ENCODE results near the gene SUPT4H1. TPM values are rescaled to one million over a fixed set of nuclear protein-coding genes. Genes with fewer than 3 reads are reported as not detected.

SUPT4H1 gene
- total RNA-seq, 5 donors from 2014 or later (not counting 1 experiment from before 2014, with no cell fraction given), result 40.5 to 77.3 (median 63.2) TPM

DNA sequence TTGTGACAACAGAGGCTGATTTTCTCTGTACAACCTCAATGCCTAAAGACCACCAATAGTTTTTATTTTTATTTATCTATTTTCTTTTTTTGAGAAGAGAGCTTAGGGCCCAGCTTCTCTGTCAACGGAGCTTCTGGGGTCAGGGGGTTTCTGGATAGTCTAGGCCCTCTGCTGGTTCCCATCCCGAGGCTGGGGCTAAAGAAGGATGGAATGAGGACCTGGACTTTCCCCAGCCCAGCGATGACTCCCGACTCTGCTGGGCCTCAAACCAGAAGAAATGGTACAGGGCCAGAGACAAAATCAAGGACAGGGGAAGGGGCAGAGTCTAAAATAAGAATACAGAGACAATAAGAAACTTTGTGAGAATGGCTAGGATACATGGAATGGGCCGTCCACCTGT, 17.7 kb downstream of the SUPT4H1 start:
- H3K36me3 Mint-ChIP-seq, result peaks cover 22% of the 10 kb centered on the region
- POLR2A ChIA-PET, result interaction anchor here in 1 of 2 donors (0.6 to 1.5 kb wide), 2 partner anchors 10 to 19 kb away, joined by 4 to 6 read pairs; no protein-coding TSS in a partner anchor
- H3K9me3 Mint-ChIP-seq, result no peaks in the 10 kb centered on the region
- 5% methylated on average over 5 of the region's 5 CpGs for WGBS (ENCODE audit: insufficient coverage)
- H3K4me3 ChIP-seq (ENCODE audit: control insufficient read depth in 1 of 2, extremely low read depth in 1 of 2, low read length in 1 of 2), result peak overlapping the region; percentile 90 to 100
- no peaks in the 10 kb centered on the region for H3K9me3 ChIP-seq
- H3K27ac ChIP-seq (ENCODE audit: low read length), result peak overlapping the region; percentile 97
- H3K4me3 Mint-ChIP-seq, result peak overlapping the region; percentile 99 to 100 (median 100)
- DNase-seq (no peak), ATAC-seq (replicated peaks in 1 of 4) (no peak)
- no peaks in the 10 kb centered on the region for H3K27me3 ChIP-seq (replicated peaks in 1 of 2; ENCODE audit: control insufficient read depth in 2 of 2, extremely low read depth in 1 of 2, insufficient read depth in 2 of 2, low read length in 1 of 2)
- H3K4me1 Mint-ChIP-seq, result peaks cover 54 to 77% (median 65%) of the 10 kb centered on the region in 3 donors
- H3K4me1 ChIP-seq (ENCODE audit: control insufficient read depth in 1 of 2, extremely low read depth in 1 of 2, insufficient read depth in 2 of 2, low read length in 2 of 2), result peaks cover 24 to 67% of the 10 kb centered on the region in 2 experiments
- no peaks in the 10 kb centered on the region for H3K27me3 Mint-ChIP-seq
- CTCF ChIA-PET, result interaction anchor here (1.0 to 4.6 kb wide), 4 partner anchors 10 to 18 kb away, joined by 3 to 33 read pairs (median 6); partner anchors contain the start of gene SUPT4H1 (in 1 of the 2)
- peaks cover 8 to 21% of the 10 kb centered on the region in 2 donors for H3K36me3 ChIP-seq (ENCODE audit: control insufficient read depth in 2 of 2, extremely low read depth in 1 of 2, insufficient read depth in 1 of 2, low read length in 1 of 2)
- peak overlapping the region; percentile 98 to 99 for H3K27ac Mint-ChIP-seq

DNA sequence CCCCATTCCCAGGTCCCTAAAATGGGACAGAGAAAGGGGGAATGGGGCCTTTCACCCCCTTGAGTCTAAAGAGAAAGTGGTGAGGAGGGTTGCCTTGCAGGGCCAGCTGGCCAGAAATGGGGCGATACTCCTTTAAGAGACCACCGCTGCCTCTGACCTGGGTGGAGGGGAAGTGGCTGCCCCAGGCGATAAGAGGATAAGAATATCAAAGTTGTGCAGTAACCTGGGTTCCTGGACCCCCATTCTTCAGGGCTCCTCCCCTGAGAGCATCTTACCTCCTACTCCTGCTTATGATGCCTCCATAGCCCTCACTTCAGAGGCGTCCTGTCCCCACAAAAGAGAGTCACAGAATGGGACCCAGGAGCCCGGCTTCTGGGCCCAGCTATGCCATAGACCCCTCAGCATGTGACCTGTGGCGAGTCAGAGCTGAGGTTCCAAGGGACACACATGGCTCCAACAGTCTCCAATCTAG, 18.2 kb downstream of the SUPT4H1 start:
- no peaks in the 10 kb centered on the region for H3K27me3 ChIP-seq (replicated peaks in 1 of 2; ENCODE audit: control insufficient read depth in 2 of 2, extremely low read depth in 1 of 2, insufficient read depth in 2 of 2, low read length in 1 of 2)
- Mint-ChIP-seq H3K9me3 (no peaks in the 10 kb centered on the region), H3K36me3 (peaks cover 22% of the 10 kb centered on the region), H3K4me3 (peak overlapping the region; percentile 99 to 100 (median 100)), H3K4me1 (peaks cover 54 to 77% (median 65%) of the 10 kb centered on the region in 3 donors), H3K27ac (peak overlapping the region; percentile 98 to 99), H3K27me3 (no peaks in the 10 kb centered on the region)
- ChIA-PET CTCF (interaction anchor here (0.7 to 4.6 kb wide), 5 partner anchors 11 to 18 kb away, joined by 3 to 33 read pairs (median 6); partner anchors contain the start of gene SUPT4H1 (in 1 of the 2)), POLR2A (interaction anchor here in 1 of 2 donors (0.7 kb wide), 1 partner anchor 84 kb away, joined by 3 read pairs; the partner anchor contains the start of gene RNF43)
- peaks cover 24 to 67% of the 10 kb centered on the region in 2 experiments for H3K4me1 ChIP-seq (ENCODE audit: control insufficient read depth in 1 of 2, extremely low read depth in 1 of 2, insufficient read depth in 2 of 2, low read length in 2 of 2)
- DNase-seq (peak in 3 of 35 experiments; percentile 14 to 35 (median 17)), ATAC-seq (replicated peaks in 1 of 4) (no peak)
- H3K9me3 ChIP-seq, result no peaks in the 10 kb centered on the region
- H3K36me3 ChIP-seq (ENCODE audit: control insufficient read depth in 2 of 2, extremely low read depth in 1 of 2, insufficient read depth in 1 of 2, low read length in 1 of 2), result peaks cover 8 to 21% of the 10 kb centered on the region in 2 donors
- H3K4me3 ChIP-seq (ENCODE audit: control insufficient read depth in 1 of 2, extremely low read depth in 1 of 2, low read length in 1 of 2), result peak overlapping the region; percentile 90 to 100
- peak overlapping the region; percentile 97 for H3K27ac ChIP-seq (ENCODE audit: low read length)
- WGBS (ENCODE audit: insufficient coverage), result 2% methylated on average over 5 of the region's 6 CpGs

DNA sequence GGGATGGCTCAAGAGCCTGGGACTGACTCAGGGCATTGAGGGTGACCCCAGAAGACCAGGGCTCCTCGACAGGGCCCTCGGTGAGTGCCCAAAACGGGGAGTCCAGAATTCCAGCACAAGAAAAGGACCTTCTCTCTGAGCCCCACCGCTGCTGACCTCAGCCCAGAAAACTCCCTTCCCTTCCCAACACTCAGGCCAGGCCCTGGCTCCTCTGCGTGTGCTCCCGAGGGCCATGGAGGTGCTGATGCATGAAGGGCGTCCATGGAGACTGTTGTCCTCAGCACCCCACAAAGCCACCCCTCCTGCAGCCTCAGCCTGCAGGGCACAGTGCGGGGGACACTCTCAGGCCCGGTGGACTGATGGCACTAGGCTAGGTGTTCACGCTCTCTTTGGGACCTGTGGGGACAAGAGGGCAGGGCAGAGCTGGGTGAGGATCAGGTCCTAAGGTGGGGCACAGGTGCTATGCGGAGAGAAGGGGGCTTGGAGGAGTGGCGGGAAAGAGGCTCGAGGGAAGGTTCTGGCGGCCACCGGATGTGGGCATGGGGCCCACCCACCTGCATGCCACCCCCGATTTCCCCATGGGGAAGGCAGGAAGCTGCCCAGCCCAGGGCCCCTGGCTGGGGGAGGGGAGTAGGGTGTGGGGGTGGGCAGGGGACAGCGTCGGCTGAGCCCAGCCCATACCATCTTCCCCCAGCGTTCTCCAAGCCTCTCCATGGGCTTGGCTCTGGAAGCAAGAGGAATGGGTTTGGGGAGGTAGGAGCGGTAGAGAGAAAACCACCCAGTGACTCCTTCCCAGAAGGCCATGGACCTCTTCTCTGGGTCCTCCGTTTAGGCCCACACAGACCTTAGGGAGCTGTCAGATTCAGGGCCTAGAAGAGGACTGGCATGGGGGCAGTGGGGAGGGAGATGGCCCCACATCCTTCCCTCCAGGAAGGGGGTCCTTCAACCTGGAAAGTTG, 18.9 kb downstream of the SUPT4H1 start:
- Mint-ChIP-seq H3K27ac (peak overlapping the region; percentile 98 to 99), H3K9me3 (no peaks in the 10 kb centered on the region), H3K27me3 (no peaks in the 10 kb centered on the region), H3K36me3 (peaks cover 22% of the 10 kb centered on the region), H3K4me1 (peaks cover 57 to 77% (median 64%) of the 10 kb centered on the region in 3 donors), H3K4me3 (peak overlapping the region; percentile 99 to 100 (median 100))
- POLR2A ChIA-PET, result interaction anchor here (0.7 to 3.2 kb wide), 8 partner anchors 9 to 84 kb away, joined by 3 to 23 read pairs (median 4); partner anchors contain the start of genes SUPT4H1 (in 2 of the 2) and RNF43 (in 1 of the 2)
- CTCF ChIA-PET, result interaction anchor here (0.7 to 4.6 kb wide), 8 partner anchors 12 to 28 kb away, joined by 3 to 33 read pairs (median 6); partner anchors contain the start of gene SUPT4H1 (in 1 of the 2)
- H3K4me3 ChIP-seq (ENCODE audit: control insufficient read depth in 1 of 2, extremely low read depth in 1 of 2, low read length in 1 of 2), result peak overlapping the region; percentile 90 to 100
- peak in 7 of 35 experiments; percentile 20 to 63 (median 31) for DNase-seq
- no peaks in the 10 kb centered on the region for H3K27me3 ChIP-seq (replicated peaks in 1 of 2; ENCODE audit: control insufficient read depth in 2 of 2, extremely low read depth in 1 of 2, insufficient read depth in 2 of 2, low read length in 1 of 2)
- peak in 2 of 4 experiments; percentile 0 to 1 for ATAC-seq (replicated peaks in 1 of 4)
- WGBS (ENCODE audit: insufficient coverage), result 0% methylated on average over 12 of the region's 21 CpGs
- no peaks in the 10 kb centered on the region for H3K9me3 ChIP-seq
- peaks cover 8 to 21% of the 10 kb centered on the region in 2 donors for H3K36me3 ChIP-seq (ENCODE audit: control insufficient read depth in 2 of 2, extremely low read depth in 1 of 2, insufficient read depth in 1 of 2, low read length in 1 of 2)
- peak overlapping the region; percentile 97 for H3K27ac ChIP-seq (ENCODE audit: low read length)
- peaks cover 23 to 67% of the 10 kb centered on the region in 2 experiments for H3K4me1 ChIP-seq (ENCODE audit: control insufficient read depth in 1 of 2, extremely low read depth in 1 of 2, insufficient read depth in 2 of 2, low read length in 2 of 2)

DNA sequence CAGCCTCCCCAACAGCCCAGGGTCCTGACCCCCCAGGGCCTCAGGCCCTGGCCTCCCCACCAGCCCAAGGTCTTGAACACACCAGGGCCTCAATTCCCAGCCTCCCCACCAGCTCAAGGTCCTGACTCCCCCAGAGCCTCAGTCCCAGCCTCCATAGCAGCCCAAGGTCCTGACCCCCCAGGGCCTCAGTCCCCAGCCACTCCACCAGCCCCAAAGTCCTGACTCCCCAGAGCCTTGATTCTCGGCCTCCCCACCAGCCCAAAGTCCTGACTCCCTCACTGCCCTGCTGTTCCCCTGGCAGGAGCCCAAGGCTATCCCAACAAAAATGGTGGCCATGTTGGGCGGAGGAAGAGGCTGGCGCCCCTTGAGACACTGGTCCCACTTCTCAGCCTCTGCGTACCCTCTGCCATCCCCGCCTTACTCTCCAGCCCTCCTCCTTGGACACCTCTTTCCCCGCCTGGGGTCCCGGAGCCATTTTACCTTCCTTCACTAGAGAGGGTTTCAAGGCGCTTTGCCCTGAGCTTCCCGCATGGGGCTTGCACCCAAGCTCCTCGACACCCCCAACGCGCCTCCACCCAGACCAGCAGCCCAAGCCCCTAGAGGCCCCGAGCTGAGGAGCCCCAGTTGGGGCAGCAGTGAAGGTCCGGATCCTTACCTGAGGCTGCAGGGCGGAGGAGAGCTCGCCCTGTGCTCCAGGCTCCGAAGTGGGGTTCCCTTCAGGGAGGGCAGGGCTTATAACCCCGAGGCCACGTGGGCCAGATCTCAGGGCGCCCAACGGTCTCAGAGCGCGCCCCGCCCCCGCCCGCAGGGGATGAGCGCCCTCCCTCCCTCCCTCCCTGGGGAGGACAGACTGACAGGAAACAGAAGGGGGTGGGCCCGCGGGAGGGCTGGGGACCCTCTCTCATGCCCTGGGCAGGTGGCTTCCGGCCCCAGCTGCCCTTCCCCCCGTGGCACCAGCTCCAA, 19.9 kb downstream of the SUPT4H1 start:
- no peaks in the 10 kb centered on the region for H3K9me3 Mint-ChIP-seq
- Histone ChIP-seq H3K4me3 (ENCODE audit: control insufficient read depth in 1 of 2, extremely low read depth in 1 of 2, low read length in 1 of 2) (peak overlapping the region; percentile 90 to 100), H3K27me3 (replicated peaks in 1 of 2; ENCODE audit: control insufficient read depth in 2 of 2, extremely low read depth in 1 of 2, insufficient read depth in 2 of 2, low read length in 1 of 2) (no peaks in the 10 kb centered on the region), H3K9me3 (no peaks in the 10 kb centered on the region), H3K4me1 (ENCODE audit: control insufficient read depth in 1 of 2, extremely low read depth in 1 of 2, insufficient read depth in 2 of 2, low read length in 2 of 2) (peaks cover 30 to 68% of the 10 kb centered on the region in 2 experiments), H3K27ac (ENCODE audit: low read length) (peak overlapping the region; percentile 97), H3K36me3 (ENCODE audit: control insufficient read depth in 2 of 2, extremely low read depth in 1 of 2, insufficient read depth in 1 of 2, low read length in 1 of 2) (peaks cover 8 to 21% of the 10 kb centered on the region in 2 donors)
- 0% methylated on average over 23 of the region's 31 CpGs for WGBS (ENCODE audit: insufficient coverage)
- ATAC-seq (replicated peaks in 1 of 4), result peak; percentile 44 to 52 (median 48)
- ChIA-PET CTCF (interaction anchor here (0.8 to 2.9 kb wide), 5 partner anchors 12 to 27 kb away, joined by 3 to 19 read pairs (median 4); partner anchors contain the start of gene SUPT4H1 (in 1 of the 2)), POLR2A (interaction anchor here (0.7 to 3.2 kb wide), 8 partner anchors 9 to 20 kb away, joined by 3 to 23 read pairs (median 4); partner anchors contain the start of gene SUPT4H1 (in 2 of the 2))
- peak; percentile 74 to 95 (median 84) for DNase-seq
- no peaks in the 10 kb centered on the region for H3K27me3 Mint-ChIP-seq
- H3K4me3 Mint-ChIP-seq, result peak overlapping the region; percentile 99 to 100 (median 100)
- peaks cover 62 to 78% (median 66%) of the 10 kb centered on the region in 3 donors for H3K4me1 Mint-ChIP-seq
- peak overlapping the region; percentile 98 to 99 for H3K27ac Mint-ChIP-seq
- H3K36me3 Mint-ChIP-seq, result peaks cover 22% of the 10 kb centered on the region

DNA sequence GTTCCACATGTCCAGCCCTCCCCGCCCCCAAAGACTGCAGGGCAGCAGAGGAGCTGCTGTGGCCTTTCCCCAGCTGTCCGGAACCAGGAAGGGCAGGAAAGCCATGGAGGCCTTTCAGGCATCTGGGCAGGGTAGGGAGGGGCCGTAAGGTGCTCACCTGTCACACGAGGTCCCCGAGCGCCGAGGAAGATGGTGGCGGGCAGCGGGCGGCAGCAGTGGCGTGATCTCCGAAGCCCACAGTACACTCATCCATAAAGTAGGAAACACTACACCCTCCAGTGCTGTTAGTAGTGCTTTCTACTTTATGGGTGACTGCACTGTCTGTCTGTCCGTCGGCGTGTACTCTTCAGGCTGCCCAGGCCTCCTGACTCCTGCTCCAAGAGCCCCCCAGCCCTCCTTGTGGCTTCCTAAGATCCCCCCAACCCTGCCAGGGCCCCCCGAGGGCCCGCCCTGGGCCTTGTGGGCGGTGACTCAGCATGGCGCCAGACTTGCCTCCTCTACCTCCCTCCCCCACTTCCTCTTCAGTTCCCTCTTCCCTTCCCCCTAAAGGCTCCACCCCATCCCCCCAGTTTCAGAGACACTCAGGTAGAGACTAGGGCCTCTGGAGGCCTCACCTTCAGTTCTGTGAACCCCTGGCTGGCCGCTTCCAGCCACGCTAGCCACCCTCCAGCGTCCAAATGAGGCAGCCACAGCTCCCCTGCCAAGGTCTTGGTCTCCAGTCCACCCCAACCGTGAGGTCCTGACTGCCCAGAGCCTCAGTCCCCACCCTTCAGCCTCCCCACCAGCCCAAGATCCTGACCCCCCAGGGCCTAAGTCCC, 20.8 kb downstream of the SUPT4H1 start:
- 0% methylated on average over 10 of the region's 23 CpGs for WGBS (ENCODE audit: insufficient coverage)
- Histone ChIP-seq H3K27me3 (replicated peaks in 1 of 2; ENCODE audit: control insufficient read depth in 2 of 2, extremely low read depth in 1 of 2, insufficient read depth in 2 of 2, low read length in 1 of 2) (no peaks in the 10 kb centered on the region), H3K27ac (ENCODE audit: low read length) (peak overlapping the region; percentile 97), H3K4me3 (ENCODE audit: control insufficient read depth in 1 of 2, extremely low read depth in 1 of 2, low read length in 1 of 2) (peak overlapping the region; percentile 90 to 100), H3K36me3 (ENCODE audit: control insufficient read depth in 2 of 2, extremely low read depth in 1 of 2, insufficient read depth in 1 of 2, low read length in 1 of 2) (peaks cover 8 to 21% of the 10 kb centered on the region in 2 donors), H3K4me1 (ENCODE audit: control insufficient read depth in 1 of 2, extremely low read depth in 1 of 2, insufficient read depth in 2 of 2, low read length in 2 of 2) (peaks cover 24 to 68% of the 10 kb centered on the region in 2 experiments), H3K9me3 (no peaks in the 10 kb centered on the region)
- H3K36me3 Mint-ChIP-seq, result peaks cover 22% of the 10 kb centered on the region
- ATAC-seq (replicated peaks in 1 of 4) (peak; percentile 7 to 29 (median 28)), DNase-seq (peak in 33 of 35 experiments; percentile 41 to 81 (median 58))
- POLR2A ChIA-PET, result interaction anchor here (0.6 to 3.2 kb wide), 5 partner anchors 8 to 824 kb away, joined by 3 to 23 read pairs (median 10); partner anchors contain the start of genes SKA2 (in 1 of the 2) and SUPT4H1 (in 1 of the 2)
- no peaks in the 10 kb centered on the region for H3K27me3 Mint-ChIP-seq
- no peaks in the 10 kb centered on the region for H3K9me3 Mint-ChIP-seq
- peak overlapping the region; percentile 96 to 99 for H3K27ac Mint-ChIP-seq
- H3K4me1 Mint-ChIP-seq, result peaks cover 58 to 78% (median 64%) of the 10 kb centered on the region in 3 donors
- CTCF ChIA-PET, result interaction anchor here (1.5 to 2.9 kb wide), 3 partner anchors 13 to 20 kb away, joined by 3 to 19 read pairs (median 4); partner anchors contain the start of gene SUPT4H1 (in 1 of the 2)
- peak overlapping the region; percentile 99 to 100 (median 100) for H3K4me3 Mint-ChIP-seq

Measured in T-cell (primary cell).